A549 (cell line): ENCODE results near the gene SOX10.

ENCODE experiments used
- BCL3 ChIP-seq: fragments of >200 bp; sonication (Bioruptor Twin); formaldehyde crosslinking; IDR thresholded peaks from 3 replicates; pipeline ENCODE4 v1.6.1; 2016
- CEBPB ChIP-seq, 2 experiments: fragments of >200 bp in 1 of 2; sonication (Bioruptor Twin) in 1 of 2; formaldehyde crosslinking in 1 of 2; IDR thresholded peaks; 2 replicates each; pipeline ENCODE4 v1.6.1; 2012 to 2016
- CHD2 ChIP-seq: fragments of 150-350 bp; IDR thresholded peaks from 2 replicates; pipeline ENCODE4 v1.6.1; 2014; ENCODE audit warnings: low read length; ENCODE audit not compliant: partially characterized antibody
- CTCF ChIP-seq: fragments of >200 bp; sonication (Bioruptor Twin); formaldehyde crosslinking; IDR thresholded peaks from 3 replicates; pipeline ENCODE4 v1.5.1; 2016
- ELK1 ChIP-seq: fragments of 150-350 bp; IDR thresholded peaks from 2 replicates; pipeline ENCODE4 v1.6.1; 2014; ENCODE audit warnings: low read depth, mild to moderate bottlenecking, low read length
- FOSB ChIP-seq: fragments of 250-450 bp; sonication (Bioruptor Pico); IDR thresholded peaks from 2 replicates; pipeline ENCODE4 v1.5.0; 2020; ENCODE audit warnings: mild to moderate bottlenecking, moderate library complexity
- HDAC2 ChIP-seq: fragments of 200-600 bp; sonication (generic); IDR thresholded peaks from 2 replicates; pipeline ENCODE4 v1.6.1; 2016
- HOXA7 ChIP-seq: fragments of 250-450 bp; sonication (Bioruptor Pico); IDR thresholded peaks from 2 replicates; pipeline ENCODE4 v1.5.0; 2020; ENCODE audit warnings: mild to moderate bottlenecking, moderate library complexity
- MAX ChIP-seq: IDR thresholded peaks from 2 replicates; pipeline ENCODE4 v1.6.1; 2012
- MAZ ChIP-seq: fragments of 150-350 bp; IDR thresholded peaks from 2 replicates; pipeline ENCODE4 v1.6.1; 2014; ENCODE audit warnings: antibody characterized with exemption, low read depth, low read length, borderline replicate concordance
- POLR2A ChIP-seq: IDR thresholded peaks from 2 replicates; pipeline ENCODE4 v1.6.1; 2012; ENCODE audit warnings: mild to moderate bottlenecking, low read length
- RAD21 ChIP-seq, 2 experiments: fragments of >200 bp in 1 of 2; sonication (Bioruptor Twin) in 1 of 2; formaldehyde crosslinking in 1 of 2; IDR thresholded peaks in 1 of 2; conservative IDR thresholded peaks in 1 of 2; 2 replicates in 1 of 2; 3 replicates in 1 of 2; pipeline ENCODE4 v1.6.1; 2012 to 2018; ENCODE audit warnings: inconsistent platforms in 1 of 2
- REST ChIP-seq: fragments of 200-600 bp; sonication (generic); IDR thresholded peaks from 2 replicates; pipeline ENCODE4 v1.6.1; 2016; ENCODE audit warnings: antibody characterized with exemption, mild to moderate bottlenecking, moderate library complexity
- SMC3 ChIP-seq: fragments of >200 bp; sonication (Bioruptor Twin); formaldehyde crosslinking; IDR thresholded peaks from 3 replicates; pipeline ENCODE4 v1.6.1; 2018; ENCODE audit warnings: inconsistent platforms

- TF ChIP-seq POLR2A (no peak), CTCF (no peak), CEBPB (IDR thresholded peaks at IDR 0.05) (no peak), MAX (no peak), HDAC2 (no peak), CHD2 (no peak), RAD21 (conservative IDR thresholded peaks at IDR 0.05 in 1 of 2, IDR thresholded peaks at IDR 0.05 in 1 of 2) (no peak), REST (no peak), SMC3 (no peak), ELK1 (no peak), HOXA7 (CRISPR knock-in tag) (no peak), MAZ (no peak), BCL3 (no peak), FOSB (no peak)
Measured at GRCh38 chr22:37981282-37982011, 2.9 kb downstream of the SOX10 start.
